Measurements from ENCODE around the gene SPECC1L.

Gene SPECC1L

GRCh38 chr22:24455039-24455438 lies 184.4 kb downstream of the SPECC1L start:
- DNase-seq, result no peak

- DNase-seq, result no peak
These were observed 185.3 kb downstream of the SPECC1L start for GRCh38 chr22:24455751-24456426.

- DNase-seq, result no peak
These were observed 187.3 kb downstream of the SPECC1L start for GRCh38 chr22:24457894-24458420.

- DNase-seq, result no peak
These were observed 189.3 kb downstream of the SPECC1L start for GRCh38 chr22:24459911-24460310.

- no peak for DNase-seq
These were observed 189.9 kb downstream of the SPECC1L start for GRCh38 chr22:24460418-24461089.

- no peak for DNase-seq
These were observed 192.6 kb downstream of the SPECC1L start for GRCh38 chr22:24463071-24463760.

- DNase-seq, result no peak
These were observed 194.9 kb downstream of the SPECC1L start for GRCh38 chr22:24465566-24465965.

GRCh38 chr22:24465975-24466374 lies 195.3 kb downstream of the SPECC1L start:
- no peak for DNase-seq

GRCh38 chr22:24466716-24467328 lies 196.2 kb downstream of the SPECC1L start:
- no peak for DNase-seq

- no peak for DNase-seq
These were observed 196.7 kb downstream of the SPECC1L start for GRCh38 chr22:24467340-24467739.

Data from stimulated activated CD4-positive, alpha-beta T cell treated with anti-CD3 and anti-CD28 coated beads, Interleukin-15, amount 100 ng/mL, for 24 hours (primary cell).